HG03159 (cell line): ENCODE measurements around the gene ZMIZ1.

ENCODE experiments used
- ATAC-seq: cut with Tn5 transposase; IDR thresholded peaks from one replicate; pipeline ENCODE4 v1.9.1; 2021; ENCODE audit warnings: mild to moderate bottlenecking, moderate library complexity; ENCODE audit not compliant: unreplicated experiment

The ZMIZ1 gene

GRCh38 chr10:79347894-79348639, 279.3 kb downstream of the ZMIZ1 start:
- ATAC-seq = peak; percentile 66

- no peak for ATAC-seq
Measured at GRCh38 chr10:79348640-79348988, 279.8 kb downstream of the ZMIZ1 start.

- no peak for ATAC-seq
Measured at GRCh38 chr10:79349072-79349491, 280.3 kb downstream of the ZMIZ1 start.

- ATAC-seq = no peak
Measured at GRCh38 chr10:79349766-79350406, 281.1 kb downstream of the ZMIZ1 start.

- no peak for ATAC-seq
Measured at GRCh38 chr10:79350407-79351154, 281.8 kb downstream of the ZMIZ1 start.

GRCh38 chr10:79351332-79351731, 282.6 kb downstream of the ZMIZ1 start:
- no peak for ATAC-seq

- ATAC-seq = no peak
Measured at GRCh38 chr10:79352035-79352877, 283.5 kb downstream of the ZMIZ1 start.

- no peak for ATAC-seq
Measured at GRCh38 chr10:79353000-79353406, 284.2 kb downstream of the ZMIZ1 start.

GRCh38 chr10:79353726-79354125, 285.0 kb downstream of the ZMIZ1 start:
- ATAC-seq = no peak

GRCh38 chr10:79354141-79354540, 285.4 kb downstream of the ZMIZ1 start:
- ATAC-seq = no peak

- no peak for ATAC-seq
Measured at GRCh38 chr10:79354615-79355014, 285.8 kb downstream of the ZMIZ1 start.

- no peak for ATAC-seq
Measured at GRCh38 chr10:79355420-79356017, 286.8 kb downstream of the ZMIZ1 start.

- no peak for ATAC-seq
Measured at GRCh38 chr10:79356104-79356503, 287.3 kb downstream of the ZMIZ1 start.

- ATAC-seq = no peak
Measured at GRCh38 chr10:79357180-79357579, 288.4 kb downstream of the ZMIZ1 start.

GRCh38 chr10:79358811-79359210, 290.0 kb downstream of the ZMIZ1 start:
- peak; percentile 54 for ATAC-seq

GRCh38 chr10:79359816-79360498, 291.2 kb downstream of the ZMIZ1 start:
- ATAC-seq = no peak

- ATAC-seq = no peak
Measured at GRCh38 chr10:79360499-79361342, 292.0 kb downstream of the ZMIZ1 start.

GRCh38 chr10:79361726-79362397, 293.1 kb downstream of the ZMIZ1 start:
- no peak for ATAC-seq
